ENCODE results near the gene IRAG1.

The IRAG1 gene

DNA sequence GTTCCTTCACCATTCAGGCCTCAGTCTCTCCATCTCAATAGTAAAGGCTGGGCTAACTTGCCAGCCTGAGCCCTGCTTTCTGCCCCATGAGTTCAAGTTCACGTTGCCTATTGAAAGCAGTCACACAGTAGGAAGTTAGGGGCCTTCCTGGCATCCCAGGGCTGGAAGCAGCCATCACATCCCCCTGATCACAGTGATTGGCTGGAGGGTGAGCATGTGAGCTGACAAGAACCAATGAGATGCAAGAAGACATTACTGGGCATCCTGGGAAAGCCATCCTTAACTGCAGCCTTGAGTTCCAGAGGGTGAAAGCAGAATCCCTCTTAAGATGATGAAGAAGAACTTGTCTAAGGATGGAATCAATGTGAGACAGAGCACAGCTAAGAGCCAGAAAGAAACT is 29.1 kb downstream of the IRAG1 start:
- DNase-seq: no peak
- H3K27ac Mint-ChIP-seq: no peak overlapping the region
- H3K27me3 Mint-ChIP-seq: peaks cover 4% of the 10 kb centered on the region

DNA sequence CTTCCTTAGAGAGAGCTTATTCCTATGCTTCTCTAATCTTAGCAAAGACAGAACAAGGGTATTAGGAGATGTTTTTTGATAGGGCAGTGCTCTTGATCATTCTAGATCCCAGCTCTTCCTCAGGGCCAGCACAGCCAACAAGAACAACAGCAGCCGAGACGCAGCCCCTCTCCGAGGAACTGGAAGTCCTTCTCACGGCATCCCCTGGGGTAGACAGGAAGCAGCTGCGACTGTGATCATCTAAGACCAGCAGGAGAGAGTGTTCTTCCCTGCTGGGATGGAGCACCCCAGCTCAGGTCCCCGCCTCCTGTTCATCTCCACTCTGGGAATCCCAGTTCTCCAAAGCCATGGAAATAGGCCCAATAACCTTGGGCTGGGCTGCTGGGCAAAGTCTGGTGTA is 29.6 kb downstream of the IRAG1 start:
- no peak for DNase-seq
- Mint-ChIP-seq H3K36me3 (ENCODE audit: low read depth) (no peaks in the 10 kb centered on the region), H3K27ac (no peak overlapping the region), H3K27me3 (peaks cover 4% of the 10 kb centered on the region), H3K4me3 (no peak overlapping the region), H3K4me1 (ENCODE audit: low read depth) (peaks cover 7% of the 10 kb centered on the region), H3K9me3 (no peaks in the 10 kb centered on the region)

More for the DNA sequence above, 29.1 kb downstream of the IRAG1 start:
- H3K4me1 Mint-ChIP-seq (ENCODE audit: low read depth): peaks cover 3% of the 10 kb centered on the region
- H3K4me3 Mint-ChIP-seq: no peak overlapping the region
- no peaks in the 10 kb centered on the region for H3K9me3 Mint-ChIP-seq
- H3K36me3 Mint-ChIP-seq (ENCODE audit: low read depth): no peaks in the 10 kb centered on the region

DNA sequence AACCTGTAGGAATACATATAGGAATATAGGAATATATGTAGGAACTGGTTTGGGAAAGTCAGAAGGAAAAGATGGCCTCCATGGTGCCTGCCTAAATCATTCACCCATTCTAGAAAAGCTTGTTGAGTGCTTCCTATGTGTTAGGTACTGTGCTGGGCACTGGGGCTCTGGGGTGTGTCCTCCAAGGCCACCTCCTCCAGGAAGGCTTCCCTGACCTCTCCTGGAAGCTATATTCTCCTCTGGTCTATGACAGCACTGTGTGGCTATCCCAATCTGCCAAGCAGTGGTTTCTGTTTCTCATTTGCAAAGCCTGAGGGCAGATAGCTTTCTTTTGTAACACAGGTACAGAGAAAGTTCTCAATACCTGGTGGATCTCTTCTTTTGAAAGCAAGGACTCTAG is 30.2 kb downstream of the IRAG1 start:
- H3K4me3 Mint-ChIP-seq: no peak overlapping the region
- H3K27me3 Mint-ChIP-seq: no peaks in the 10 kb centered on the region
- H3K4me1 Mint-ChIP-seq (ENCODE audit: low read depth): peaks cover 11% of the 10 kb centered on the region
- H3K27ac Mint-ChIP-seq: no peak overlapping the region
- no peaks in the 10 kb centered on the region for H3K9me3 Mint-ChIP-seq
- H3K36me3 Mint-ChIP-seq (ENCODE audit: low read depth): no peaks in the 10 kb centered on the region
- no peak for DNase-seq

DNA sequence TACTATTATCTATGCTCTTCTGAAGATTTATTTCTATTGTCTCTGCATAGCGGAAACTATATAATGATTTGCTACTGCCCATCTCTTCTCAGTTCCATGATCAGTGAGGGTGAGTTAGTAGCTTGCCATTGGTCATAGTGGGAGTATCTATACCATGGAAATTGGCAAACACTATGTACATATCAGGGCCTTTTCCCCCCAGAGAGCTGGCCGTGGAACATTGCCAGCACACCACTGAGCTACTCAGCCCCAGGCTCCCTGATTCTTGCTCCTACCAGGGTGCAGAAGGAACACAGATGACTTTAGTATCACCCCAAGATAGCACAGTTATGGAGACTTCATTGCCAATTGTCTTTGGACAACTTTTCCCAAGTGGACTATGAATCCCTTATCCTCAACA is 33.2 kb downstream of the IRAG1 start:
- no peak overlapping the region for H3K4me3 Mint-ChIP-seq
- H3K9me3 Mint-ChIP-seq: no peaks in the 10 kb centered on the region
- H3K4me1 Mint-ChIP-seq (ENCODE audit: low read depth): peaks cover 25% of the 10 kb centered on the region
- H3K27me3 Mint-ChIP-seq: no peaks in the 10 kb centered on the region
- DNase-seq: no peak
- H3K36me3 Mint-ChIP-seq (ENCODE audit: low read depth): no peaks in the 10 kb centered on the region
- no peak overlapping the region for H3K27ac Mint-ChIP-seq

DNA sequence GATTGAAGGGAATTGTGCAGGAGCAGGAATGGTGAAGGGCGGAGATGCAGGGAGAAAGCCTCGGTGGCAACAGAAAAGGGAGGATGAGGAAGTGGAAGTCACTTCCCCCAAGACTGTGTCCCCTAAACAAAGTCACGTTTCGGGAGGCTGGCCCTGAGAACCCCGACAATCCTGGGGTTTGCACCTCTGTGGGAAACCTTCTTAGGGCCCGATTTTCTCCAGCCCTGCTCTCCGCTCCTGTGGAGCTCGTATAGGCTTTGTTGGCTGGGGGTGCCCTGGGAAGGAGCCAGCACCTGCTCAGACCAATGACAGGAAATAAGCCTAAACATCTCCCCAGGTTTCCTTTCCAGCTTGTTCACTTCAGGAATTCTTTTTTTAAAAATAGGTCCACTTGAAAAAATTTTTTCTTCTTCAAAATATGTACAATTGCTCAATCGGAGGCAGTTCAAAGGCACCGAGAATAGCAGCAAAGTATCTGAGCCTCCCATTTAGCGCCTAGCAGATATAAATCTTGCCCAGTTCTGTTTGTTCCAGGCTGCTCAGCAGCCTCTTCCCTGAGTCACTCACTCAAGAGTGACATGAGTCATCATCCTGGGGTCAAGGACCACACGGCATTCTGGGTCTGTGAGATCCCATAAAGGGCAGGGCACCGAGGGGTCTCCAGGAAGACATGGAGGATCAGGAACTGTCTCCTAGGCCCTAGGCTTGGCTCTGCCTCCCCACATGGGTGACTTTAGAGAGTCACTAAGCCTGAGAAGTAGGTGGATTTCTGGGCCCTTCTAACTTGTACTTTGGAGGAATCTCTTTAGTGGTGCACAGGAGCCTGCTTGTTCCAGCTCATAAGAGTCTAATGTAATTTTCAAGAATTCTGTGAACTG is 34.0 kb downstream of the IRAG1 start:
- peaks cover 25% of the 10 kb centered on the region for H3K4me1 Mint-ChIP-seq (ENCODE audit: low read depth)
- H3K27ac Mint-ChIP-seq: no peak overlapping the region
- DNase-seq: no peak
- no peaks in the 10 kb centered on the region for H3K36me3 Mint-ChIP-seq (ENCODE audit: low read depth)
- no peaks in the 10 kb centered on the region for H3K27me3 Mint-ChIP-seq
- no peaks in the 10 kb centered on the region for H3K9me3 Mint-ChIP-seq
- H3K4me3 Mint-ChIP-seq: no peak overlapping the region

DNA sequence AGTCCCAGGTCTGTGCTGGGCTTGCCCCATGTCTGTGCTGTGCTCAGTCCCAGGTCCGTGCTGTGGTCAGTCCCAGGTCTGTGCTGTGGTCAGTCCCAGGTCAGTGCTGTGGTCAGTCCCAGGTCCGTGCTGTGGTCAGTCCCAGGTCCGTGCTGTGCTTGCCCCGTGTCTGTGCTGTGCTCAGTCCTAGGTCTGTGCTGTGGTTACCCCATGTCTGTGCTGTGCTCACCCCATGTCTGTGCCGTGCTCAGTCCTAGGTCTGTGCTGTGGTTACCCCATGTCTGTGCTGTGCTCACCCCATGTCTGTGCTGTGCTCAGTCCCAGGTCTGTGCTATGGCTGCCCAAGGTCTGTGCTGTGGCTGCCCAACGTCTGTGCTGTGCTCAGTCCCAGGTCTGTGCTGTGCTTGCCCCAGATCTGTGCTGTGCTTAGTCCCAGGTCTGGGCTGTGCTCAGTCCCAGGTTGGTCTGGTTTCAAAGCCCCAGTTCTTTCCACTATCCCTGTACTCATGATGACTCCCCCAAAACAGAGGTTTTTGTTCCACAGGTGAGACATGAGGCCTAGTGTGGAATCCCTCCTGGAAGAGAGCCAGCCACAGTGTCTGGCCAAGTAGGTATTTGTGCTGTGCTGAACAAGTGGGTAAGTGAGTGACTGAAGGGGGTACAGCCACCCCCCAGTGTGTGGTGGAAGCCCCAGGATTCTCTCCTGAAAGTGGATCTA is 34.8 kb downstream of the IRAG1 start:
- Mint-ChIP-seq H3K36me3 (ENCODE audit: low read depth) (no peaks in the 10 kb centered on the region), H3K4me3 (no peak overlapping the region), H3K27ac (no peak overlapping the region), H3K4me1 (ENCODE audit: low read depth) (peaks cover 25% of the 10 kb centered on the region), H3K9me3 (no peaks in the 10 kb centered on the region), H3K27me3 (no peaks in the 10 kb centered on the region)
- DNase-seq: no peak

DNA sequence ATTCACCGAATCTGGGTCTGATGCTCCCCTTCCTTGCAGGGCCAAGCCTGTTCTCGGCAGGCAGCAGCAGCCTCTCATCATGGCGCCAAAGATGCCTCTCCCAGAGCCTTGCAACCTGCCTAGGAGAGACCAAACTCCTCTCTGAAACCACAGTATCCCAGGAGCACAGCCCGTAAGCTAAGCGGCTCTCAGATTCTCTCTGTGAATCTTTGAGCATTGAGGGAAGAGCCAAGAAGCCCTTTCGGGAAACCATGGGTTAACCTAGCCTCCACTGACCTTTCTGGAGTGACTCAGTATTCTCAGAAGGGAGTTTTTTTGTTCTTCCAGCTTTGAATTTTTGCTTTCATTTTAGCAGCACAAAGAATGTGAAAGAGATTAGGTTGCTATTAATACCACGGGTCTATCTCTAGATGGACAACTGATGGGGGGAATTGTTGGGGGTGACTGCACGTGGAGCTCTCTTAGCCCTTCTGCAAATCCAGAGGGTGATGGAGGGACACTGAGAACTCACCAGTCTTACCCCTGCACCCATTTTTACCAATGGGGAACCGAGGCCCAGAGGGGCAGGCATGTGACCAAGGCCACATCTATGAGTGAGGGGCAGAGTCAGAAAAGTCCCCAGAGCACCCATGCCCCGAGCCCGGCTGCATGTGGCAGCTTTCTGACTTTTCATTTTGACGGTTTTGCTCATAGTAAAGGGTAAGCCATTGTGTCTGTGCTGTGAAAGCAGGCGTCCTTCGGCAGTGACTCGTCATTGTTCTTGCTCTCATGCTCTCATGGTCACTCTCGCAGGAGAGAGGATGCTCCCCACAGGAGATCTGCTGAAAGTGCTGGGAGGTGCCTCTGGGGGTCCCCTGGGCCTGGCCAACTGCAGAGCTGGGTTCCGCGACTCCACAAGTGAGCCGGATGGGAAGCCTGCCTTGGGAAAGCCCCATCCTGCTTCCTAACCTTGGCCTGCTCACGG is 36.0 kb downstream of the IRAG1 start:
- Mint-ChIP-seq H3K4me3 (peak overlapping the region; percentile 20), H3K36me3 (ENCODE audit: low read depth) (no peaks in the 10 kb centered on the region), H3K27me3 (no peaks in the 10 kb centered on the region), H3K4me1 (ENCODE audit: low read depth) (peaks cover 25% of the 10 kb centered on the region), H3K9me3 (no peaks in the 10 kb centered on the region), H3K27ac (peak overlapping the region; percentile 62)
- DNase-seq: no peak

DNA sequence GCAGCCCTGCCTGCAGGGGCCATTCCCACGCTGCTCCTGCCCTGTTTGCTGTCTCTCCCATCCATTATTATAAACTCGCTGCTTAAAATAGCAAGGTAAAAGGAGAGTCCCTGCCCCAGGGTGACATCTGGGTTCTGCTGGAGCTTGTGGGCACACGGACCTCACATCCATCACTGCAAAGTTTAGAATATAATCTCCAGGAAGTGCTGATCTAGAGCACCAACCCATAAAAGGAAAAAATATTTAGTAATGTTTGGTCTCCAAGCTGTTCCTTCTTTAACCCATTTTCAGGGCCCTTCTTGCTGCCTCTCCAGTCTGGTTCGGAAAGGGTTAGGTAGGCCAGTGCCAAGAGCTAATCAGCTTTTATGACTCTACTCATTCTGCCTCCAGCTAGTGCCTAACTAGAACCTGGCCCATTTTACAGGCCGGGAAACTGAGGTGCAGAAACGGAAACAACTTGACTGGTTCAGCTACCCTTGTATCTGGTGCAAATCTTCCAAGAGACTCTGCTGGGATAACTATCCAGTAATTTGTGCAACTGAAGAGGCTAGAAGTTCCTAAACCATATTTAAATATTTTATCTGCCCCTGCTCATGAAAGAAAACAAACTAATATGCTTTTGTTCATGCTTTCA is 37.5 kb downstream of the IRAG1 start:
- DNase-seq: no peak
- Mint-ChIP-seq H3K4me3 (no peak overlapping the region), H3K36me3 (ENCODE audit: low read depth) (no peaks in the 10 kb centered on the region), H3K4me1 (ENCODE audit: low read depth) (peaks cover 25% of the 10 kb centered on the region), H3K9me3 (no peaks in the 10 kb centered on the region), H3K27me3 (no peaks in the 10 kb centered on the region), H3K27ac (no peak overlapping the region)

DNA sequence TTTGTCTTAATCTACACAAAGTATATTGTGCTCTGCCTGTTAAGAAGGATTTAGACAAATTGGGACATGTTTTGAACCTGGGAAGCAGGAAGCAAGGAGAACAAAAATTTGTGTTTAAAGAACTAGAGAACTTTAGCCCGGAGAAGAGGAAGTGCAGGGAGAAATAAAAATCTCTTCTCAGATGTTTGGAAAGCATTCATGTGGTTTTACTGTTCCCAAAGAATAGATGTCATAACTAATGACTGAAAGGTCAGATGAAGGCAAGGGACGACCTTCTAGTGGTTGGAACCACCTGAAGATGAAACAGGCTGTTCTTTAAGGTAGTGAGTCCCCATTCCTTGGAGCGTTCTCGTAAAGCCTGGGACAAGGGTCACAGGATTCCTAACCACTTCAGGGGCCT is 38.3 kb downstream of the IRAG1 start:
- Mint-ChIP-seq H3K36me3 (ENCODE audit: low read depth) (no peaks in the 10 kb centered on the region), H3K27ac (no peak overlapping the region), H3K4me1 (ENCODE audit: low read depth) (peaks cover 25% of the 10 kb centered on the region), H3K27me3 (no peaks in the 10 kb centered on the region), H3K9me3 (no peaks in the 10 kb centered on the region), H3K4me3 (no peak overlapping the region)
- no peak for DNase-seq

DNA sequence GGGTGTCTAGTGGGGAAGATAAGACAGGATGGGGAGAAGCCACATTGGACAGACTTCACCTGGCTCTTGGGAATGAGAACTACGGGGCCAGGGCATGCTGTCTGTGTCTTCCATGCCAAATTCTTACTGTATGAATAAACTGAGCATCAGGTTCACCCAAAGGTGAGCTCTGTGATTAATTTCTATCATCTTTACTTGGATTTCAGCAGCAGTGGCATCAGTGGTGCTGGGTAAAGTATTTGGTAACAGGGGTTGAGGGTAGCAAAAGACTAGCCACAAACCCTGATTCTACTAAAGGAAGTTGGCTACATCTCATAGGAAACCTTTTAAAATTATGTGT is 38.8 kb downstream of the IRAG1 start:
- Mint-ChIP-seq H3K4me3 (no peak overlapping the region), H3K36me3 (ENCODE audit: low read depth) (no peaks in the 10 kb centered on the region), H3K9me3 (no peaks in the 10 kb centered on the region), H3K4me1 (ENCODE audit: low read depth) (peaks cover 25% of the 10 kb centered on the region), H3K27ac (no peak overlapping the region), H3K27me3 (no peaks in the 10 kb centered on the region)
- no peak for DNase-seq

DNA sequence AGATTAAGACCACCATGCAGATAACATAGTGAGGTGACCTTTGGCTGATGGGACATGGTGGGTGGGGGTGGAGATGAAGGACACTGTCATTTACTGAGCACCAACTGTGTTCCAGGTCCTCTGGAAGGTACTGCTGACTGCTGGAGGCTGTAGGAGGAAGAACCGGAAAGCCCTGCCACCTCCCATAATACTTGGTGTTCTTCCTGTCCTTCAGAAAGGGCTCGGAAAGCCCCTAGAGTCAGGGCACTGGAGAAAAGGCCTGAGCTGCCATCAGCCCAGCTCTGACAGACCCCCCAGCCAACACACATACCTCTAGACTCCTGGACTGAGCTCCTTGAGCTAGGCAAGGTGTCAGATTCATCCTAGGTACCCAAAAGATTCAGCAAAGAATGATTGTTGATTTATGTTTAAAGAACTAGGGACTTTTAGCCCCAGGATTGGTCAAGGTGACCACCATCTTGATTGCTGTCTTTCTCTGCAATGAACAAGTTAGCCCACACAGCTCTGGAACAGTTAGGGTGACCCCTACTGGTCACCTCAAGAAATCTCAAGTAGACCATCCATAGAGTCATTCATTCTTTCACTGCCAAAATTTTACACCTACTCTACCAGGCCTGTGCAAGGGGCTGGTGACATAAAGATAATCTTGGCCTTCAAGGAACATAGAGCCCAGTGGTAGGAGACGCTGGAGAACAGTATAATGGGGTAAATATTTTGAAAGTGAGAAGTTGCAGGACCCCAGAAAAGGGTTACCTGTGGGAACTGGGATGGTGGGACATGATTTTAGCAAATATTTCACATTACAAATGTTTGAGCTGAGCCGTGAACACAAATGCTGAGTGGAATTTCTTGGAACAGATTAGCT is 39.4 kb downstream of the IRAG1 start:
- H3K4me3 Mint-ChIP-seq: no peak overlapping the region
- H3K27me3 Mint-ChIP-seq: no peaks in the 10 kb centered on the region
- no peaks in the 10 kb centered on the region for H3K36me3 Mint-ChIP-seq (ENCODE audit: low read depth)
- no peak for DNase-seq
- H3K4me1 Mint-ChIP-seq (ENCODE audit: low read depth): peaks cover 20% of the 10 kb centered on the region
- H3K27ac Mint-ChIP-seq: no peak overlapping the region
- H3K9me3 Mint-ChIP-seq: no peaks in the 10 kb centered on the region

DNA sequence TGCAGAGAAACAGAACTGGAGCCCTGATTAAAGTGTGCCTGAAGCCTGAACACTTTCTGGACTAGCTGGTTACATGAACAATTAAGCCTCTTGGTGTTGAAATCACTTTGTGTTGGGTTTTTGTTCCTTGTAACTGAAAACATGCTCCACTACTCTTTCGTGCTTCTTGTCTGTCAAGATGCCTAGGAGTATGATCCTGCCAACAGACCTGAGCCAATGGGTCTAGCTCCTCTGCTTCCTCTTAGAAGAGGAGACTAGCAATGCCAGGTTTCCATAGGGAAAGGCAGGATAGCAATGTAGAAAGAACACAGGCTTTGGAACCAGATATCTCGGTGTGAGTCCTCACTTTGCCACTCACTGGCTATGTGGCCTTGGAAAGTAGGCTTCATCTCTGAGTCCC is 40.3 kb downstream of the IRAG1 start:
- Mint-ChIP-seq H3K4me3 (no peak overlapping the region), H3K9me3 (no peaks in the 10 kb centered on the region), H3K27me3 (no peaks in the 10 kb centered on the region), H3K4me1 (ENCODE audit: low read depth) (peaks cover 15% of the 10 kb centered on the region), H3K27ac (no peak overlapping the region), H3K36me3 (ENCODE audit: low read depth) (no peaks in the 10 kb centered on the region)
- DNase-seq: no peak

DNA sequence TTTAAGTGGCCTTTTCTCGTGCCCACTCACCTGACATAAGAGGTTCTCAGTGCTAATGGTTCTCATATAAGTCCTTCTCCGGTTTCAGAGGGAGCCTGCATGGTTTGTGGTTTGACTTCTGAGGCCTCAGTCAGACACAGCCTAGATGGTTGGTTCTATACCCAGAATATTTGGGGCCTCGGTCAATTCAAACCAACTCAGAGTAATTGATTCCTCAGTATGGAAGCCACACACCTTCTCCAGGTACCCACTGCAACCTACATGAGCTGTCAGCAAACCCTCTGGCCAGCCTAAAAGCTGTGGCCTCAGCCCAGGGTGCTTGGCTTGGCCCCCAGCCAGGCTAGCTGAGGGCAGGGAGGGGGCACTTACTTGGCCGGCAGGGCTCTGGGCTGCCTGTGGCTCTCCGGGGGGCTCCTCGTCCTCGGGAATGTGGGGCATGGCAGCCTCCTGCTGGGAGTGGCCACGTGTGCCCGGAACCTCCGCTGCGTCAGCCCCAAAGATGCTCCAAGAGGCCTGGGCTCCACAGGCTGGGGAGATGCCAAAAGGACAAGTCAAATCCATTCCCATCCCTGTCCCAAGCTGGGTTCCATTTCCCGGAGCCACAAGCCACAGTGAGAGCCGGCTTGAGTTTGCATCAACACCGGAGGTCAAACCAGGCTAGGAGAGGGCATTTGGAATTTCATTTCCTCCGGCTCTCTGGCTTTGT is 41.7 kb downstream of the IRAG1 start:
- Mint-ChIP-seq H3K27me3 (no peaks in the 10 kb centered on the region), H3K4me1 (ENCODE audit: low read depth) (peaks cover under 1% of the 10 kb centered on the region), H3K4me3 (no peak overlapping the region), H3K9me3 (no peaks in the 10 kb centered on the region), H3K27ac (no peak overlapping the region), H3K36me3 (ENCODE audit: low read depth) (no peaks in the 10 kb centered on the region)
- no peak for DNase-seq

Data from activated T-cell treated with anti-CD3 and anti-CD28 coated beads, Interleukin-2, amount 50 U/mL, for 24 hours (primary cell).